Measurements from ENCODE around the gene PTPRD. TPM values are rescaled to one million over a fixed set of nuclear protein-coding genes. Genes with fewer than 3 reads are reported as not detected.

The PTPRD gene
- total RNA-seq, 3 donors from 2014 or later: 2.9 to 5.4 (median 3.6) TPM

DNA sequence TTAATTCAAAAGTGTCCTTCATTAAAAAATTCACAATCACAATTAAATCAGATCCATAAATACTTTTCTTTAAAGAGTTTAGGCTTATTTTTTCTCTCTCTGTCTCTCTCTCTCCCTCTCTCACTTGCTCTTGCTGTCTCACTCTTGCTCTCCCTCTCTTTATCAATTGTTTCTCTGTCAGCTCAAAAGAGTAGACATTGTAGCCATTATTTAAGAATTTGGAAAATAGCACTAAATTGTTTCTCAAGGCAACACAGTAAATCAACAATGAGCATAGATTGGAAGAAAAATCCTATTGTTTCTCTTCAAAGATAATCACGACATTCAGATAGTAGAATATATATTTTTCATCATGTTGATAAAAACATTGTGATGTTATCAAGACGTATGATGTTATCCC lies 1114.0 kb downstream of the PTPRD start:
- no peaks in the 10 kb centered on the region for H3K27me3 ChIP-seq
- no peaks in the 10 kb centered on the region for H3K36me3 ChIP-seq
- TF ChIP-seq CTCF (IDR thresholded peaks at IDR 0.05) (no peak), POLR2A (IDR thresholded peaks at IDR 0.05) (no peak)
- no peak overlapping the region for H3K4me3 ChIP-seq
- intact Hi-C loops (cut with DNase I; ENCODE audit: low total_unique reads): no loop called here
- H3K9me3 ChIP-seq: peaks cover 6 to 21% of the 10 kb centered on the region in 2 donors
- DNase-seq (ENCODE audit: low spot score in 2 of 2): no peak
- H3K27ac ChIP-seq: no peak overlapping the region
- no peaks in the 10 kb centered on the region for H3K4me1 ChIP-seq

- no peak overlapping the region for H3K27ac ChIP-seq
- no peaks in the 10 kb centered on the region for H3K27me3 ChIP-seq
- peaks cover 6 to 22% of the 10 kb centered on the region in 2 donors for H3K9me3 ChIP-seq
- H3K4me3 ChIP-seq: no peak overlapping the region
- no peaks in the 10 kb centered on the region for H3K36me3 ChIP-seq
- no peak for TF ChIP-seq POLR2AphosphoS5 (IDR thresholded peaks at IDR 0.05)
- no peak for TF ChIP-seq POLR2A (IDR thresholded peaks at IDR 0.05)
- no peak for TF ChIP-seq CTCF (IDR thresholded peaks at IDR 0.05)
- DNase-seq (ENCODE audit: low spot score in 2 of 2): no peak
- intact Hi-C loops (cut with DNase I; ENCODE audit: low total_unique reads): no loop called here
- no peaks in the 10 kb centered on the region for H3K4me1 ChIP-seq
Observed at GRCh38 chr9:9498128-9498527, 1114.7 kb downstream of the PTPRD start.

DNA sequence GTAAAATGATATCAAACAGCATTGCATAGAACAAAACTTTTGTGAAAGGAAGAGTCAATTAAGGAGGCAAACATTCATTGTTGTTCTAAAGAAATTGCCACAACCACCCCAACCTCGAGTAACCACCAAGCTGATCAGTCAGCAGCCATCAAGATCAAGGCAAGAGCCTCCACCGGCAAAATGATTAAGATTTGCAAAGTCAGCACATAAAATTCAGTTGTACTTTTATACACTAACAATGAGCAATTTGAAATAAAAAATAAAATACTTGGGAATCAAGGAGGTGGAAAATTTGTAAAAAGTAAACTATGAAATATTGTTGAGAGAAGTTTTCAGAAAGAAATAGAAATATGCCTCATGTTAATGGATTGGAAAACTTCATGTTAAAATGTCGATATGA lies 1118.5 kb downstream of the PTPRD start:
- DNase-seq (ENCODE audit: low spot score in 2 of 2): no peak
- H3K9me3 ChIP-seq: peaks cover 6 to 22% of the 10 kb centered on the region in 2 donors
- no peak overlapping the region for H3K4me3 ChIP-seq
- H3K27me3 ChIP-seq: no peaks in the 10 kb centered on the region
- H3K4me1 ChIP-seq: no peaks in the 10 kb centered on the region
- TF ChIP-seq POLR2AphosphoS5 (IDR thresholded peaks at IDR 0.05): no peak
- no peak for TF ChIP-seq CTCF (IDR thresholded peaks at IDR 0.05)
- TF ChIP-seq POLR2A (IDR thresholded peaks at IDR 0.05): no peak
- H3K36me3 ChIP-seq: no peaks in the 10 kb centered on the region
- intact Hi-C loops (cut with DNase I; ENCODE audit: low total_unique reads): no loop called here
- no peak overlapping the region for H3K27ac ChIP-seq

GRCh38 chr9:9492506-9492905 lies 1120.3 kb downstream of the PTPRD start:
- no peak for TF ChIP-seq POLR2AphosphoS5 (IDR thresholded peaks at IDR 0.05)
- TF ChIP-seq POLR2A (IDR thresholded peaks at IDR 0.05): no peak
- TF ChIP-seq CTCF (IDR thresholded peaks at IDR 0.05): no peak
- no peak for DNase-seq (ENCODE audit: low spot score in 2 of 2)
- H3K27ac ChIP-seq: no peak overlapping the region
- peaks cover 6 to 22% of the 10 kb centered on the region in 2 donors for H3K9me3 ChIP-seq
- intact Hi-C loops (cut with DNase I; ENCODE audit: low total_unique reads): no loop called here
- no peak overlapping the region for H3K4me3 ChIP-seq
- H3K4me1 ChIP-seq: no peaks in the 10 kb centered on the region
- H3K27me3 ChIP-seq: no peaks in the 10 kb centered on the region
- H3K36me3 ChIP-seq: no peaks in the 10 kb centered on the region

GRCh38 chr9:9489183-9489582 lies 1123.6 kb downstream of the PTPRD start:
- intact Hi-C loops (cut with DNase I; ENCODE audit: low total_unique reads): no loop called here
- peaks cover 0 to 4% of the 10 kb centered on the region in 2 donors for H3K9me3 ChIP-seq
- no peak for DNase-seq (ENCODE audit: low spot score in 2 of 2)
- H3K4me3 ChIP-seq: no peak overlapping the region
- TF ChIP-seq POLR2AphosphoS5 (IDR thresholded peaks at IDR 0.05) (no peak), POLR2A (IDR thresholded peaks at IDR 0.05) (no peak), CTCF (IDR thresholded peaks at IDR 0.05) (no peak)
- H3K4me1 ChIP-seq: no peaks in the 10 kb centered on the region
- H3K27ac ChIP-seq: no peak overlapping the region
- no peaks in the 10 kb centered on the region for H3K36me3 ChIP-seq
- no peaks in the 10 kb centered on the region for H3K27me3 ChIP-seq
